Coronary artery (tissue), 2 donors: ENCODE measurements around the gene GCLC.
"Not testable (repeated sequence)": the region's sequence is repeated elsewhere in the genome, so short reads cannot be mapped to it uniquely, and the experiment has no call there.

Experiments
- DNase-seq: peaks from one replicate; pipeline ENCODE4 v3.0.0-alpha.2; 2017; ENCODE audit warnings: low spot score
- H3K27ac ChIP-seq, 2 donors: fragments of 200-600 bp; sonication (generic); one replicate each; pipeline ENCODE4 v1.5.1; 2016 to 2019
- H3K4me3 ChIP-seq: fragments of 200-600 bp; sonication (generic); 2 replicates; pipeline ENCODE4 v1.5.1; 2016; ENCODE audit warnings: mild to moderate bottlenecking, moderate library complexity
- TF ChIP-seq, protein P1 (sequence below): fragments of 200-600 bp; sonication (generic); IDR thresholded peaks from one replicate; pipeline ENCODE4 v1.5.1; 2019; ENCODE audit warnings: antibody characterized with exemption

The GCLC gene

DNA sequence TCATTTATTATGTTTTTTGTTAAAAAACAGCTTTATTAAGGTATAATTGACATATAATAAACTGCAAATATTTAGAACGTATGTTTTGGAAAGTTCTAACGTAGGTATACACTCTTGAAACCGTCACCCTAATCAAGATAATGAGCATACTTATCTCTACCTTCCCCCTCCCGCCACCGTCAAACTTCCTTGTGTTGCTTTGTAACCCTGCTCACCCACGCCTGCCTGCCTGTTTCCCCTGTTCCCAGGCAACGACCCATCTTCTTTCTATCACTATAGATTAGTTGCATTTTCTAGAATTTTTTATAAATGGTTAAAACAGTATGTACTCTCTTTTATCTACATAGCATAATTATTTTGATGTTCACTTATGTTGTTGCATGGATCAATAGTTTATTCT lies 33.5 kb upstream of the GCLC start:
- no peak overlapping the region for H3K27ac ChIP-seq
- TF ChIP-seq, protein P1, sequence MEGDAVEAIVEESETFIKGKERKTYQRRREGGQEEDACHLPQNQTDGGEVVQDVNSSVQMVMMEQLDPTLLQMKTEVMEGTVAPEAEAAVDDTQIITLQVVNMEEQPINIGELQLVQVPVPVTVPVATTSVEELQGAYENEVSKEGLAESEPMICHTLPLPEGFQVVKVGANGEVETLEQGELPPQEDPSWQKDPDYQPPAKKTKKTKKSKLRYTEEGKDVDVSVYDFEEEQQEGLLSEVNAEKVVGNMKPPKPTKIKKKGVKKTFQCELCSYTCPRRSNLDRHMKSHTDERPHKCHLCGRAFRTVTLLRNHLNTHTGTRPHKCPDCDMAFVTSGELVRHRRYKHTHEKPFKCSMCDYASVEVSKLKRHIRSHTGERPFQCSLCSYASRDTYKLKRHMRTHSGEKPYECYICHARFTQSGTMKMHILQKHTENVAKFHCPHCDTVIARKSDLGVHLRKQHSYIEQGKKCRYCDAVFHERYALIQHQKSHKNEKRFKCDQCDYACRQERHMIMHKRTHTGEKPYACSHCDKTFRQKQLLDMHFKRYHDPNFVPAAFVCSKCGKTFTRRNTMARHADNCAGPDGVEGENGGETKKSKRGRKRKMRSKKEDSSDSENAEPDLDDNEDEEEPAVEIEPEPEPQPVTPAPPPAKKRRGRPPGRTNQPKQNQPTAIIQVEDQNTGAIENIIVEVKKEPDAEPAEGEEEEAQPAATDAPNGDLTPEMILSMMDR = no peak
- no peak for DNase-seq
- H3K4me3 ChIP-seq = no peak overlapping the region

DNA sequence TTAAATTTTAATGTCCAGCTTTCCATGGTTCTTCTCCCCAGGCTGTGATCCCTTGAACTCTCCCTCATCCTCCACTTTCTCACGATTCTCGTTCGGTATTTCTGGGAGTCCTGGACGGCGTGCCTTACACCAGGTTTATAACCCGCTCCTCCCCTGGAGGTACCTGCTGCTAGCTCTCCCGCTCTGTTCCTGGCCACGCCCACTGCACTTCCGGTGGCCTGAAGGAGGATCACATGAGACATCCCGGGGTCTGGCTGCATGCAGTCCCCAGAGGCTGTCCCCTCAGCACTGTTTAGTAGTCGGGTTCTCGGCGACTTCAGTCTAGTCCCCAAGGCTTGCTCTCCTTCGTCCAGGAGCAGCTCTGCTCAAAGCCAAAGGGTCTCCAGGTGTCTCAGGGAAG lies 28.4 kb upstream of the GCLC start:
- no peak overlapping the region for H3K4me3 ChIP-seq

DNA sequence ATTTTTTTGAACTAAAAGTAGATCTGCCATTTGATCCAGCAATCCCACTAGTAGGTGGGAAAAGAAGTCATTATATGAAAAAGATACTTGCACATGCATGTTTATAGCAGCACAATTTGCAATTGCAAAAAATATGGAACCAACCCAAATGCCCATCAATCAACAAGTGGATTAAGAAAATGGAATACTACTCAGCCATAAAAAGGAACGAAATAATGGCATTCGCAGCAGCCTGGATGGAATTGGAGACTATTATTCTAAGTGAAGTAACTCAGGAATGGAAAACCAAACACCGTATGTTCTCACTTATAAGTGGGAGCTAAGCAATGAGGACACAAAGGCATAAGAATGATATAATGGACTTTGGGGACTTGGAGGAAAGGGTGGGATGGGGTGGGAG lies 27.5 kb upstream of the GCLC start:
- DNase-seq, H3K27ac ChIP-seq, H3K4me3 ChIP-seq: not testable (repeated sequence)

More for the DNA sequence above, 28.4 kb upstream of the GCLC start:
- DNase-seq = no peak
- H3K27ac ChIP-seq = no peak overlapping the region
- TF ChIP-seq, protein P1 = no peak

DNA sequence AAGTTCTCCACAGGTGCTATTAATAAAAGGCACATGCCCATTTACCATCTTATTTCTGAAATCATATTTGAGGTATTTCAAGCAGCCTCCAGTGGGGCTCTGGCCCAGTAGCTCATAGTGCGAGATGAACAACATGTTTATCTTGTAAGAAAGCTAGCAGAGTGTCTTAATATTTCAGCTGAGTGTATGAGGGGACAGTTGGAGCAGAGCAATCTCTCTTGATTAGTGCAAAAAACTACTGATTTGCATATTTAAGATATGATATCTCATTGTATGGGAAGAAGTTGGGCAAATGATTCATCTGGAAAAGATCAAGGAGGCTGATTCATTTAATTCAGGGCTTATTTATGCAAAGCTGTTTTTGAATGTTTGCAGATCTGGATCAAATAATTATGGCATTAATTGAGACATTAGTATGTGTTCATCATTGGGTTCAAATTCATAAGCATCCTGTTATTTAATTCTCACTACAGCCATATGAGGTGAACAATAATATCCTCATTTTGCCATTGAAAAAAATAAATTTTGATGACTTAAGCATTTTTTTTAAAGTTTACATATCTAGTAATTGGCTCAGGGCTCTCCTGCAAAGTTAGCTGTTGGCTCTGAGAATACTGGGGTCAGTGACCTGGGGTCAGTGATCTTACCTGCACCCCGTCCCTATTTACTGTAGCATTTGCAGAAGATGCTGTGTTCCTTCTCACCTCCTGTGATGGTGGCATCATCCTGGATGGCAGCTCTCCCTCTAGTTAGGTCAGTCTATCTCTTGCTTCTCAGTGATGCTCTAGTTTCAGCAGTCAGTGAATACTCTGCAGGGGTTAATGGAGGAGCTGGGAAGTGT lies 24.1 kb upstream of the GCLC start:
- no peak overlapping the region for H3K27ac ChIP-seq
- H3K4me3 ChIP-seq = no peak overlapping the region
- no peak for DNase-seq
- TF ChIP-seq, protein P1 = no peak

DNA sequence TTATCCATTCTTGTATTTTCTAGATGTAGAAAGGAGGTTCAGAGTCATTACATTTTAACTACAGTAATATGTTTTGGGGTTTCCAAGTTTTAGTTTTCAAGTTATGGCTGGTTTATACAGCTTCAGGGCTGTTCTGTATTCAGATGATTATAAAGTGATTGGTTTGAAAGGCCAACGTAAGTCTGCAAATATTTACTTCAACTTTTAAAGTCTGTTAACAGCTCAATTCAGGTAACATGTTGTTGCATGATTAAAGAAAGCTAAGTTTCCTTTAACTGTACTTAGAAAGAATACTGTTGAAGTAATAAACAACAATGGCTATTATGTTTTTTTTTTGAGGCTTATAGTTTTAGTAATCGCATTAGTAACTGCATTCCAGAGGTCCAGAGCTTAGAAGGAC lies 22.8 kb upstream of the GCLC start:
- DNase-seq = no peak
- TF ChIP-seq, protein P1 = no peak
- Histone ChIP-seq H3K27ac (no peak overlapping the region), H3K4me3 (no peak overlapping the region)

DNA sequence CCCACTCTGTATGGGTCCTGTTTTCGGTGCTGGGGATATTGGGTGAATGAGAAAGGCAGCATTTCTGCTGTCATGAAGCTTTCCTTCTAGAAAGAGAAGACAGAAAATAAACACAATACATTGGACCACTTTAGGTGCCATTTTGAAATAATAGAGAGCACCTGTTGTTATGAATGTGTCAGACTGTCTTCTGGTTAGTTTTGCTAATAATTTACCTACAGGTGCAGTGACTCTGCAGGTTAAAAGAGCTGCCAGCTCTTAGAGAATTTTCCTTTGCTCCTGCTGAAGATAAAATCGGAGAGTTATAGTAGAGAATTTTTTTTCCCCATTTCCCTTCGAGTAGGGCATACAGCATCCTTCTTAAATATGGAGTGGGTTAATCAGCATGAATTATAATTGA lies 21.9 kb upstream of the GCLC start:
- Histone ChIP-seq H3K4me3 (no peak overlapping the region), H3K27ac (no peak overlapping the region)
- TF ChIP-seq, protein P1 = no peak
- DNase-seq = no peak

DNA sequence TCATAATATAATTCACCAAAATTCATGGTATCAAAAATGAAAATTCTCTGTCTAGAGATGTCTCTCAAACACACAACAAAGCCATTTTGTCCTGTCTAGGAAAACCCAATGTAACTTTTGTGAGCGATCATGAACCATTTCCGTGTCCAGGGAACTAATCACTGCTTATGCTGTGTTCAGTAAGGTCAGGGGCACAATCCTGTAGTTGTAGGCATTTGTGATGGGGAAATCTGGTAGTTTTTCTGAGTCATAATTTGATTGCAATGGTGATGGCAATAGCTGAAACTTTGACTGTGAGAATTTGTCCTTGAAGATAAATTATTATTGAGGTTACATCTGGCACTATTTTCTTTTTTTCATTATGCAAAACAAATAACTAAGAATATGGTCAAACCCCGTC lies 21.0 kb upstream of the GCLC start:
- no peak for DNase-seq
- TF ChIP-seq, protein P1 = no peak

More for the DNA sequence above, 21.0 kb upstream of the GCLC start:
- H3K27ac ChIP-seq = no peak overlapping the region
- no peak overlapping the region for H3K4me3 ChIP-seq
